HCT116 (cell line): ENCODE measurements around the gene HRK.

Experiments used
- CEBPB ChIP-seq: IDR thresholded peaks from 2 replicates; pipeline ENCODE4 v1.6.1; 2012; ENCODE audit warnings: low read depth
- EZH2 ChIP-seq: fragments of 200-600 bp; sonication (generic); IDR thresholded peaks from 2 replicates; pipeline ENCODE4 v1.6.1; 2017; ENCODE audit warnings: antibody characterized with exemption, mixed run types
- POLR2A ChIP-seq: IDR thresholded peaks from 2 replicates; pipeline ENCODE4 v1.7.0; 2011; ENCODE audit warnings: borderline replicate concordance; ENCODE audit not compliant: insufficient read depth, insufficient read length; ENCODE audit errors: extremely low read depth
- POLR2AphosphoS5 ChIP-seq: IDR thresholded peaks from 2 replicates; pipeline ENCODE4 v1.6.1; 2011; ENCODE audit warnings: mild to moderate bottlenecking, low read depth, low read length, moderate library complexity
- SIN3A ChIP-seq: IDR thresholded peaks from 2 replicates; pipeline ENCODE4 v1.6.1; 2012; ENCODE audit warnings: low read depth
- SP1 ChIP-seq: IDR thresholded peaks from 2 replicates; pipeline ENCODE4 v1.6.1; 2012; ENCODE audit warnings: low read depth
- SRF ChIP-seq: IDR thresholded peaks from 2 replicates; pipeline ENCODE4 v1.6.1; 2012; ENCODE audit warnings: low read depth
- TCF7L2 ChIP-seq: IDR thresholded peaks from 2 replicates; pipeline ENCODE4 v1.7.0; 2011; ENCODE audit warnings: borderline replicate concordance, inconsistent platforms; ENCODE audit not compliant: insufficient read depth, insufficient read length; ENCODE audit errors: extremely low read depth
- TF ChIP-seq, protein P1 (sequence below): IDR thresholded peaks from 2 replicates; pipeline ENCODE4 v1.6.1; 2012
- TF ChIP-seq, protein P2 (sequence below), 3 experiments: fragments of 200-600 bp in 1 of 3; sonication (generic) in 1 of 3; IDR thresholded peaks in 2 of 3; conservative IDR thresholded peaks in 1 of 3; 2 replicates each; pipeline ENCODE4 v1.5.1; 2012 to 2017; ENCODE audit warnings: low read depth in 2 of 3, low read length in 2 of 3, antibody characterized with exemption in 1 of 3, borderline replicate concordance in 1 of 3, control low read depth in 1 of 3, mild to moderate bottlenecking in 1 of 3, mixed read lengths in 1 of 3, mixed run types in 1 of 3, moderate library complexity in 1 of 3; ENCODE audit not compliant: insufficient read depth in 1 of 3

DNA sequence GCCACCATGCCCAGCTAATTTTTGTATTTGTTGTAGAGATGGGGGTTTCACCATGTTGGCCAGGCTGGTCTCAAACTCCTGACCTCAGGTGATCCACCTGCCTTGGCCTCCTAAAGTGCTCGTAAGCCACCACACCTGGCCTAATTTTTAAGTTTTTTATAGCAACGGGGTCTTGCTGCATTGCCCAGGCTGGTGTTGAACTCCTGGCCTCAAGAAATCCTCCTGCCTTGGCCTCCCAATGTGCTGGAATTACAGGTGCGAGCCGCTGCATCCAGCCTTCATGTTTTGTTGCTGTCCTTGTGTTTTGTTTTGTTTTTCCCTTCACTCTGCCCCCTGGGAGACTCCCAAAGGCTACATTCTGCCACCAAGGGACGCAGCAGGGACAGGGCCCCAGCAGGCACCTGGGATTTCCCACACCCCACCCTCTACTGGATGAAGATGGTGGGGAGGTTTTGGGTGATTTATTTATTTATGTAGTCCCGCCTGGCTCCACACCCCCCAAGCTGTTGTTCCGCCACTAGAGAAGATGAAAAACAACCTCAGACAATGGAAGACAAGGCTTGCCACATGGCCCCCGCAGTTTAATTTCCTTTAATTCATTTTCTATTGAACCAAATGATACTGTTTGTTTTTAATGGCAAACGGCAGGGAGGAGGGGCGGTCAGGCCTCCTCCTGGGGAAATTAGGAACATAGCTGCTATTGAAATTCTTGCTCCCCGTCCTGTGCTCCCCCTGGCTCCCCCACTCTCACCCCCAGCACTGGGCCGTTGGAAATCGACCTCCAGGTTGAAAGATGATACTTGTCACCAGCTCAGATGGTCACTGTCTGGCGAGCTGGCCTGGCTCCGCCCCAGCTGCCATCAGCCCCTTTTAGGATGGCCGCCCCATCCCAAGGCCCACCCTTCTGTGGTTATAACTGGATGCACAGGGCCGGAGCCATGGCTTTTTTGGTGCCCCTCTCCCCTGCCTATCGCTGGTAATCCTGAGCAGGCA, 72.8 kb downstream of the HRK start:
- TF ChIP-seq, protein P1, sequence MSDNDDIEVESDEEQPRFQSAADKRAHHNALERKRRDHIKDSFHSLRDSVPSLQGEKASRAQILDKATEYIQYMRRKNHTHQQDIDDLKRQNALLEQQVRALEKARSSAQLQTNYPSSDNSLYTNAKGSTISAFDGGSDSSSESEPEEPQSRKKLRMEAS: no peak
- TF ChIP-seq EZH2: no peak
- TF ChIP-seq POLR2AphosphoS5: no peak
- TF ChIP-seq, protein P2, sequence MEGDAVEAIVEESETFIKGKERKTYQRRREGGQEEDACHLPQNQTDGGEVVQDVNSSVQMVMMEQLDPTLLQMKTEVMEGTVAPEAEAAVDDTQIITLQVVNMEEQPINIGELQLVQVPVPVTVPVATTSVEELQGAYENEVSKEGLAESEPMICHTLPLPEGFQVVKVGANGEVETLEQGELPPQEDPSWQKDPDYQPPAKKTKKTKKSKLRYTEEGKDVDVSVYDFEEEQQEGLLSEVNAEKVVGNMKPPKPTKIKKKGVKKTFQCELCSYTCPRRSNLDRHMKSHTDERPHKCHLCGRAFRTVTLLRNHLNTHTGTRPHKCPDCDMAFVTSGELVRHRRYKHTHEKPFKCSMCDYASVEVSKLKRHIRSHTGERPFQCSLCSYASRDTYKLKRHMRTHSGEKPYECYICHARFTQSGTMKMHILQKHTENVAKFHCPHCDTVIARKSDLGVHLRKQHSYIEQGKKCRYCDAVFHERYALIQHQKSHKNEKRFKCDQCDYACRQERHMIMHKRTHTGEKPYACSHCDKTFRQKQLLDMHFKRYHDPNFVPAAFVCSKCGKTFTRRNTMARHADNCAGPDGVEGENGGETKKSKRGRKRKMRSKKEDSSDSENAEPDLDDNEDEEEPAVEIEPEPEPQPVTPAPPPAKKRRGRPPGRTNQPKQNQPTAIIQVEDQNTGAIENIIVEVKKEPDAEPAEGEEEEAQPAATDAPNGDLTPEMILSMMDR (IDR thresholded peaks at IDR 0.05 in 2 of 3, conservative IDR thresholded peaks at IDR 0.05 in 1 of 3; ENCODE audit: borderline replicate concordance in 1 of 3, insufficient read depth in 1 of 3, low read depth in 2 of 3, low read length in 2 of 3): no peak
- TF ChIP-seq CEBPB: no peak
- TF ChIP-seq SP1: no peak
- TF ChIP-seq SRF: no peak
- no peak for TF ChIP-seq TCF7L2
- no peak for TF ChIP-seq SIN3A
- no peak for TF ChIP-seq POLR2A
